ENCODE results near the gene EYA2. TPM values are rescaled to one million over a fixed set of nuclear protein-coding genes. Genes with fewer than 3 reads are reported as not detected.

The EYA2 gene
- total and polyA plus RNA-seq, 4 donors = 0.17 to 0.54 (median 0.23) TPM; not detected in 1

- Histone ChIP-seq H3K4me1 (ENCODE audit: control insufficient read depth in 4 of 4, insufficient read depth in 4 of 4, low read length in 3 of 4) (peaks cover 0 to 18% (median 8%) of the 10 kb centered on the region in 4 donors), H3K4me3 (ENCODE audit: low read depth in 1 of 3, low read length in 3 of 3) (no peak overlapping the region), H3K9ac (ENCODE audit: low read depth in 1 of 2, low read length in 2 of 2) (no peak overlapping the region), H3K9me3 (ENCODE audit: control insufficient read depth in 4 of 4, low read length in 3 of 4) (no peaks in the 10 kb centered on the region), H3K27me3 (ENCODE audit: control insufficient read depth in 4 of 4, insufficient read depth in 4 of 4, low read length in 3 of 4) (no peaks in the 10 kb centered on the region), H3K27ac (ENCODE audit: low read depth in 1 of 2, low read length in 2 of 2) (no peak overlapping the region), H3K36me3 (ENCODE audit: control insufficient read depth in 4 of 4, insufficient read depth in 3 of 4, low read depth in 1 of 4, low read length in 3 of 4) (no peaks in the 10 kb centered on the region)
- TF ChIP-seq NR2F2 (IDR thresholded peaks at IDR 0.05) (no peak), TAF1 (conservative IDR thresholded peaks at IDR 0.05) (no peak), FOXA2 (IDR thresholded peaks at IDR 0.05) (no peak), FOXA1 (IDR thresholded peaks at IDR 0.05) (no peak), ZBTB33 (IDR thresholded peaks at IDR 0.05) (no peak), GABPA (IDR thresholded peaks at IDR 0.05 in 1 of 2, conservative IDR thresholded peaks at IDR 0.05 in 1 of 2) (no peak), CTCF (IDR thresholded peaks at IDR 0.05; ENCODE audit: low read depth, low read length, missing input control) (no peak), HNF4A (conservative IDR thresholded peaks at IDR 0.05) (no peak), HNF4G (IDR thresholded peaks at IDR 0.05) (no peak)
- 47% methylated on average over 3 of the region's 3 CpGs for WGBS
- DNase-seq (ENCODE audit: low spot score) = no peak
Observed at GRCh38 chr20:46963196-46963529, 68.5 kb downstream of the EYA2 start.

- Histone ChIP-seq H3K27me3 (ENCODE audit: control insufficient read depth in 4 of 4, insufficient read depth in 4 of 4, low read length in 3 of 4) (no peaks in the 10 kb centered on the region), H3K4me1 (ENCODE audit: control insufficient read depth in 4 of 4, insufficient read depth in 4 of 4, low read length in 3 of 4) (peaks cover 0 to 18% (median 8%) of the 10 kb centered on the region in 4 donors), H3K9me3 (ENCODE audit: control insufficient read depth in 4 of 4, low read length in 3 of 4) (no peaks in the 10 kb centered on the region), H3K4me3 (ENCODE audit: low read depth in 1 of 3, low read length in 3 of 3) (no peak overlapping the region), H3K36me3 (ENCODE audit: control insufficient read depth in 4 of 4, insufficient read depth in 3 of 4, low read depth in 1 of 4, low read length in 3 of 4) (no peaks in the 10 kb centered on the region), H3K9ac (ENCODE audit: low read depth in 1 of 2, low read length in 2 of 2) (no peak overlapping the region), H3K27ac (ENCODE audit: low read depth in 1 of 2, low read length in 2 of 2) (no peak overlapping the region)
- no peak for DNase-seq (ENCODE audit: low spot score)
- WGBS = 82% methylated on average over 13 of the region's 13 CpGs
- TF ChIP-seq JUND (IDR thresholded peaks at IDR 0.05) = no peak
- TF ChIP-seq RAD21 (IDR thresholded peaks at IDR 0.05) = no peak
- TF ChIP-seq HNF4G (IDR thresholded peaks at IDR 0.05) = no peak
- no peak for TF ChIP-seq ZBTB33 (IDR thresholded peaks at IDR 0.05)
- TF ChIP-seq FOXA2 (IDR thresholded peaks at IDR 0.05) = no peak
- no peak for TF ChIP-seq MAX (IDR thresholded peaks at IDR 0.05)
- TF ChIP-seq RXRA (IDR thresholded peaks at IDR 0.05) = no peak
- TF ChIP-seq ATF3 (IDR thresholded peaks at IDR 0.05) = no peak
- TF ChIP-seq REST (IDR thresholded peaks at IDR 0.05) = no peak
- no peak for TF ChIP-seq CTCF (IDR thresholded peaks at IDR 0.05; ENCODE audit: low read depth, low read length, missing input control)
Observed at GRCh38 chr20:46963758-46964617, 69.3 kb downstream of the EYA2 start.
